T-helper 2 cell treated with Interferon-gamma antibody and Interleukin-4, amounts not matched to agents 100 ng/mL and 5 ng/mL, for 36 hours (primary cell): ENCODE results near the gene SSC4D. TPM values are rescaled to one million over a fixed set of nuclear protein-coding genes. Genes with fewer than 3 reads are reported as not detected.
"Not testable (repeated sequence)": the region's sequence is repeated elsewhere in the genome, so short reads cannot be mapped to it uniquely, and the experiment has no call there.

ENCODE experiments used
- intact Hi-C: fragments of 100-400 bp; cut with micrococcal nuclease; formaldehyde crosslinking; loops from one replicate; pipeline ENCODE4 v1.15.1; 2023
- total RNA-seq: library from RNA; stranded (reverse); gene quantifications from 2 replicates; pipeline ENCODE4 v1.2.3, GENCODE V29; 2022

Gene SSC4D
- total RNA-seq, 1 donor from 2014 or later, result 0.48 TPM

DNA sequence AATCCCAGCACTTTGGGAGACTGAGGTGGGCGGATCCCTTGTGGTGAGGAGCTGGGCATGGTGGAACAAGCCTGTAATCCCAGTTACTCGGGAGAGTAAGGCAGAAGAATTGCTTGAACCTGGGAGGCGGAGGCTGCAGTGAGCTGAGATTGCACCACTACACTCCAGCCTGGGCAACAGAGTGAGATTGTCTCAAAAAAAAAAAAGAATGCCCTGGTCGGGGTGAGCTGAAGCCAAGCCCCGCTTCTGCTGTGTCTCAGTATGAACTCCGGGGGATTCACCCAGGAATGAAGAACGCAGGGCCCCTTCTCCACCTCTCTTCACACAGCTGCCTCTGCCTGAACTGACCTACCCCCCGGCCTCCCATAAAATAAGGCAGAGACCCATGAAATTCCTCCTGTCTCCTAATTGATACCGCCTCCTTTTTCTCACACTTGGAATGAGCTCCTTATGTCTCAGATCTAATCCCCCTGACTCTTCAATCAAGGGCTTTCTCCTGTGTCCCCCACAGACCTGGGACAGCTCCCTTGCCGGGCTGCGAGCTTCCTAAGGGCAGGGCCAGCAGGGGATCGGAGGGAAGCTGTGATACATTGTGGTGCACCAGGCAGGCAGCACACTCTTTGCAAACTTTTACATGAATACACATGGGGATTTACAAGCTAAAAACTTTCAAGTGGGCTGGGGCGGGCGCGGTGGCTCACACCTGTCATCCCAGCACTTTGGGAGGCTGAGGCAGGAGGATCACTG is 14.3 kb upstream of the SSC4D start:
- intact Hi-C loops, result no loop called here

- intact Hi-C loops, result not testable (repeated sequence)
Measured at GRCh38 chr7:76421097-76421496, 11.6 kb upstream of the SSC4D start.

DNA sequence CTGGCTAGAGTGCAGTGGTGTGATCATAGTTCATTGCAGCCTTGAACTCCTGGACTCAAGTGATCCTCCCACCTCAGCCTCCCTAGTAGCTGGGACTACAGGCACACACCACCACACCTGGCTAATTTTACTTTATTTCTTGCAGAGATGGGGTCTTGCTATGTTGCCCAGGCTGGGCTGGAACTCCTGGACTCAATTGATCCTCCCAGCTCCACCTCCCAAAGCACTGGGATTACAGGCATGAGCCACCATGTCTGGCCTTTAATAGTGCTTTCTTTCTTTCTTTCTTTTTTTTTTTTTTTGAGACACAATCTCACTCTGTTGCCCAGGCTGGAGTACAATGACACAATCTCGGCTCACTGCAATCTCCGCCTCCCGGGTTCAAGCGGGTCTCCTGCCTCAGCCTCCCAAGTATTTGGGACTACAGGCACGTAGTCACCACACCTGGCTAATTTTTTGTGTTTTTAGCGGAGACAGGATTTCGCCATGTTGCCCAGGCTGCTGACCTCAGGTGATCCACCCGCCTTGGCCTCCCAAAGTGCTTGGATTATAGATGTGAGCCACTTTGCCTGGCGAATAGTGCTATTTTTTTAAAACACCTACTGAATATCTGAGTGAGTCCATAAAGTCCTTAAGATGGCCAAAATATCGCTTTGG is 8.3 kb upstream of the SSC4D start:
- intact Hi-C loops, result not testable (repeated sequence)

DNA sequence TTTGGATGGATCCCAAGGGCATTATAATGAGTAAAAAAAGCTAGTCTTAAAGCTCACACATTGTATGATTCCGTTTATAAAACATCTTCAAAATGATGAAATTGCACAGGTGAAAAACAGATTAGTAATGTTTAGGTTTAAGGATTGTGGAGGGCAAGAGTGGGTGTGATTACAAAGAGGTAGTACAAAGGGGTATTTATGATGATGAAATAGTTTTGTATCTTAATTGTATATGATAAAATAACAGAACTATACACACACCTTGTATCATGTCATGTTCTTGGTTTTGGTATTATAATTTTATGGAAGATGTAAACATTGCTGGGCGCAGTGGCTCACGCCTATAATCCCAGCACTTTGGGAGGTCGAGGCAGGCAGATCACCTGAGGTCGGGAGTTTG is 2.8 kb upstream of the SSC4D start:
- intact Hi-C loops, result no loop called here

DNA sequence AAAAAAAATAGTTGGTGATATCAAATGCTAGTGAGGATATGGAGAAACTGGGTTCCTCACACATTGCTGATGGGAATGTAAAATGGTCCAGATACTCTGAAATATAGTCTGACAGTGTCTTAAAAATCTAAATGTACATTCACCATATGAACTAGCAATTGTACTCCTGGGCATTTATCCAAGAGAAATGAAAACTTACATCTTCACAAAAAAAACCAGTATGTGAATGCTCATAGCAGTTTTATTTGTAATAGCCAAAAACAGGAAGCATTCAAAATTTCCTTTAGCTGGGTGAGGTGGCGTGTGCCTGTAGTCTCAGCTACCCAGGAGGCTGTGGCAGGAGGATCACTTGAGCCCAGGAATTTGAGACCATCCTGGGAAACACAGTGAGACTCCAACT is 2.1 kb upstream of the SSC4D start:
- intact Hi-C loops, result no loop called here

- intact Hi-C loops, result no loop called here
Measured at GRCh38 chr7:76408121-76408560, 1.4 kb downstream of the SSC4D start.

- intact Hi-C loops, result no loop called here
Measured at GRCh38 chr7:76407718-76408117, 1.8 kb downstream of the SSC4D start.

- intact Hi-C loops, result no loop called here
Measured at GRCh38 chr7:76405738-76406137, 3.8 kb downstream of the SSC4D start.

GRCh38 chr7:76403780-76404494 is 5.6 kb downstream of the SSC4D start:
- intact Hi-C loops, result no loop called here

- intact Hi-C loops, result not testable (repeated sequence)
Measured at GRCh38 chr7:76403097-76403496, 6.4 kb downstream of the SSC4D start.

- intact Hi-C loops, result no loop called here
Measured at GRCh38 chr7:76400248-76400647, 9.2 kb downstream of the SSC4D start.

- intact Hi-C loops, result no loop called here
Measured at GRCh38 chr7:76397409-76398183, 11.9 kb downstream of the SSC4D start.

DNA sequence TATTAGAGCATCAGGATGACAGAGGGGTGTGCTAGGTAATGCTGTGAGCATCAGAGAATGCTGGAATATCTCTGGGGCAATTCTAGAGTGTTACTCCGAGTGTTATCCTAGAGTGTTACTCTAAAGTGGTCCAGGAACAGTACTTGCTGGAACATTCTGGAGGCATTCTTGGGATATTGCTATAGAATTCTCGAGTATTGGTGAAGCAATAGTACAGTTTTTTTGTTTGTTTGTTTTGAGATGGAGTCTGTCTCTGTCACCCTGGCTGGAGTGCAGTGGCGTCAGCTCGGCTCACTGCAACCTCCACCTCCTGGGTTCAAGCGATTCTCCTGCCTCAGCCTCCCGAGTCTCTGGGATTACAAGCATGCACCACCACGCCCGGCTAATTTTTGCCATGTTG is 12.6 kb downstream of the SSC4D start:
- intact Hi-C loops, result no loop called here

DNA sequence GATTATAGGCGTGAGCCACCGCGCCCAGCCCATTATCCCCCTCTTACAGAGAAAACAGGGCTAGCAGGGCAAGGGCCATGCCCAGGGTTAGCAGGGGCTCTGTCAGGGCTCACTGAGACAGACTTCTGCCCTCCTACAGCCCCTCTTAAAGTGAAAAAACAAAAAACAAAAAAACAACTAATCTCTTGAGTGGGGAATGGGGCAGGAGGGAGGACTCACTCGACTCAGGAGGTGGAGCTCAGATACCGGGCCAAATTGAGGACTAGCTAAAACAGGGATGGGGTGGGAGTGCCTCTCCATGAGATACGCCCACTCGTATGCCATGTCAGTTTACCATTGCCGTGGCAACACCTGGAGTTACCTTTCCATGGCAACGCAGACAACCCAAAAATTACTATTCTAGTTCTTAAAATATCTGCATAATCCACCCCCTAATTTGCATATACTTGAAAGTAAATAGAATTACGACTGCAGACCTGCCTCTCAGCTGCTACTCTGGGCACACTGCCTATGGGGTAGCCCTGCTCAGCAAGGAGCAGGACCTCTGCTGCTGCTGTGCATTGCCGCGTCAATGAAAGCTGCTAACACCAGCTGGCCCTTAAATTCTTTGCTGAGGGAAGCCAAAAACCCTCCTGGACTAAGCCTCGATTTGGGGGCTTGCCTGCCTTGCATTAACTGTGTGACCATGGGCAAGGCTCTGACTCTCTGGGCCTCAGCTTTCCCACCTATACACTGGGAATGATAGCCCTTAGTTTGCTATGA is 13.4 kb downstream of the SSC4D start:
- intact Hi-C loops, result no loop called here

GRCh38 chr7:76395605-76395964 is 13.9 kb downstream of the SSC4D start:
- intact Hi-C loops, result not testable (repeated sequence)

- intact Hi-C loops, result no loop called here
Measured at GRCh38 chr7:76394957-76395356, 14.5 kb downstream of the SSC4D start.

GRCh38 chr7:76393116-76394031 is 16.1 kb downstream of the SSC4D start:
- intact Hi-C loops, result loop anchor here (1.0 to 2.0 kb wide), 3 partner anchors 34 to 1143 kb away; partner anchors contain the start of gene PTPN12

DNA sequence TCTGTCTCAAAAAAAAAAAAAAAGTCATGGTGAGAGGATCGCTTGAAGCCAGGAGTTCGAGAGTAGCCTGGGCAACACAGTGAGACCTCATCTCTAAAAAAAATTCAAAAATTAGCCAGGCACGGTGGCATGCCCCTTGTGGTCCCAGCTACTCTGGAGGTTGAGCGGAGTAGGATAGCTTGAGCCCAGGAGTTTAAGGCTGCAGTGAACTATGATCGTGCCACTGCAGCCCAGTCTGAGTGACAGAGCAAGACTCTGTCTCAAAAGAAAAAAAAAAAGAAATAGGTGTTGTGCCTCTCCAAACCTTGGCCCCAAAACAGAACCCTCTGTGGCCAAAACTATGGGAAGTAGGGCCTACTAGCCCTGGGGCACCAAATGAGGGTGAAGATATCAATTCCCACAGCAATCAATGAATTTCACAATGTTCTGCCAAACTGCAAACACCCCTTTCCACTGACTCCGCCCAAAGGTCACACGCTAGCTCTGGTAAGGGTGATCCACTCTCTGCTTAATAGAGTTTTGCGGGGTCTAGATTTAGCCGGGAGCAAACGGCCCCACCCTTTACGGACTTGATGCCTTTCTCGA is 16.9 kb downstream of the SSC4D start:
- intact Hi-C loops, result loop anchor here (1.0 to 2.0 kb wide), 3 partner anchors 33 to 1144 kb away; partner anchors contain the start of gene PTPN12

DNA sequence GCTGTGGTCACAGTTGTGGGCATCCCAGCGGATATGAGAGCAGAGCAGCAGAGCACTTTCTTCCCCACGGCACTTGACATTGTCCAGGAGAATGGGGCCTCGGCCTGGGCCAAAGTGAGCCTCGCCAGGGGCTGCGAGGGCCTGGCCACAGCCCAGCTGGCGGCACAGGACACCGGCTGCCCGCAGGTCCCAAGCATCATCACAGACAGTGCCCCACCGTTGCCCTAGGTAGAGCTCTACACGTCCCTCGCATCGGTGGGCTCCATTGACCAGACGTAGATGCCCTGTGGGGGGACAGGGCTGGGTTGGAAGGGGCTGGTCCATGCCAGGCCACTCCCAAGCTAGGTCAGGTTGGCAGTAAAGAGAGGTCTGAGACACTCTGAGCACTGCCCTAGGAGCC is 19.4 kb downstream of the SSC4D start:
- intact Hi-C loops, result no loop called here
